Measurements from ENCODE around the gene RNF212.

DNA sequence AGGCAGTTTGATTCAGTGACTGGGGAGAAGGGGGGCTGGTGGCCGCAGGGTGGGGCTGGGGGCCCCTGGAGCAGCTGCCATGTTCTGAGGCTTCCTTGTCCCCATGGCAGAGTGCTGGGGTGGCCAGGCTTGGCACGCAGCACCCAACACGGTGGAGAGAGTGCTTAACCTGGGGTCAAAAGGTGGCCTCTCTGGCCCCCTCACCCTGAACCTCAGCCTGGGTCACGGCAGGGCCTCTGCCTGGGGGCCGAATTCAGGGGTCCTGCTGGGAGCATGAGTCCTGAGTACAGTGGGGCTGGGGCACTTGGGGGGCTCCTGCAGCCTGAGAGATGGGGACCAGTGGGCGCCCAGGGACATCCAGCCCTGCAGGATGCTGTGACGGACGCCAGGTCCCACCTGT is 82.0 kb downstream of the RNF212 start:
- TF ChIP-seq, protein P1, sequence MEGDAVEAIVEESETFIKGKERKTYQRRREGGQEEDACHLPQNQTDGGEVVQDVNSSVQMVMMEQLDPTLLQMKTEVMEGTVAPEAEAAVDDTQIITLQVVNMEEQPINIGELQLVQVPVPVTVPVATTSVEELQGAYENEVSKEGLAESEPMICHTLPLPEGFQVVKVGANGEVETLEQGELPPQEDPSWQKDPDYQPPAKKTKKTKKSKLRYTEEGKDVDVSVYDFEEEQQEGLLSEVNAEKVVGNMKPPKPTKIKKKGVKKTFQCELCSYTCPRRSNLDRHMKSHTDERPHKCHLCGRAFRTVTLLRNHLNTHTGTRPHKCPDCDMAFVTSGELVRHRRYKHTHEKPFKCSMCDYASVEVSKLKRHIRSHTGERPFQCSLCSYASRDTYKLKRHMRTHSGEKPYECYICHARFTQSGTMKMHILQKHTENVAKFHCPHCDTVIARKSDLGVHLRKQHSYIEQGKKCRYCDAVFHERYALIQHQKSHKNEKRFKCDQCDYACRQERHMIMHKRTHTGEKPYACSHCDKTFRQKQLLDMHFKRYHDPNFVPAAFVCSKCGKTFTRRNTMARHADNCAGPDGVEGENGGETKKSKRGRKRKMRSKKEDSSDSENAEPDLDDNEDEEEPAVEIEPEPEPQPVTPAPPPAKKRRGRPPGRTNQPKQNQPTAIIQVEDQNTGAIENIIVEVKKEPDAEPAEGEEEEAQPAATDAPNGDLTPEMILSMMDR (IDR thresholded peaks at IDR 0.05; ENCODE audit: insufficient read depth, low read length) = no peak
- TF ChIP-seq POLR2AphosphoS5 (IDR thresholded peaks at IDR 0.05; ENCODE audit: low read depth) (no peak), SPI1 (IDR thresholded peaks at IDR 0.05; ENCODE audit: borderline replicate concordance, low read depth) (no peak), GABPA (IDR thresholded peaks at IDR 0.05; ENCODE audit: low read depth) (no peak)
- TF ChIP-seq, protein P2, sequence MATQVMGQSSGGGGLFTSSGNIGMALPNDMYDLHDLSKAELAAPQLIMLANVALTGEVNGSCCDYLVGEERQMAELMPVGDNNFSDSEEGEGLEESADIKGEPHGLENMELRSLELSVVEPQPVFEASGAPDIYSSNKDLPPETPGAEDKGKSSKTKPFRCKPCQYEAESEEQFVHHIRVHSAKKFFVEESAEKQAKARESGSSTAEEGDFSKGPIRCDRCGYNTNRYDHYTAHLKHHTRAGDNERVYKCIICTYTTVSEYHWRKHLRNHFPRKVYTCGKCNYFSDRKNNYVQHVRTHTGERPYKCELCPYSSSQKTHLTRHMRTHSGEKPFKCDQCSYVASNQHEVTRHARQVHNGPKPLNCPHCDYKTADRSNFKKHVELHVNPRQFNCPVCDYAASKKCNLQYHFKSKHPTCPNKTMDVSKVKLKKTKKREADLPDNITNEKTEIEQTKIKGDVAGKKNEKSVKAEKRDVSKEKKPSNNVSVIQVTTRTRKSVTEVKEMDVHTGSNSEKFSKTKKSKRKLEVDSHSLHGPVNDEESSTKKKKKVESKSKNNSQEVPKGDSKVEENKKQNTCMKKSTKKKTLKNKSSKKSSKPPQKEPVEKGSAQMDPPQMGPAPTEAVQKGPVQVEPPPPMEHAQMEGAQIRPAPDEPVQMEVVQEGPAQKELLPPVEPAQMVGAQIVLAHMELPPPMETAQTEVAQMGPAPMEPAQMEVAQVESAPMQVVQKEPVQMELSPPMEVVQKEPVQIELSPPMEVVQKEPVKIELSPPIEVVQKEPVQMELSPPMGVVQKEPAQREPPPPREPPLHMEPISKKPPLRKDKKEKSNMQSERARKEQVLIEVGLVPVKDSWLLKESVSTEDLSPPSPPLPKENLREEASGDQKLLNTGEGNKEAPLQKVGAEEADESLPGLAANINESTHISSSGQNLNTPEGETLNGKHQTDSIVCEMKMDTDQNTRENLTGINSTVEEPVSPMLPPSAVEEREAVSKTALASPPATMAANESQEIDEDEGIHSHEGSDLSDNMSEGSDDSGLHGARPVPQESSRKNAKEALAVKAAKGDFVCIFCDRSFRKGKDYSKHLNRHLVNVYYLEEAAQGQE (IDR thresholded peaks at IDR 0.05; ENCODE audit: insufficient replicate concordance, low read depth) = no peak

Data from HL-60 (cell line).